Testis (tissue), 2 donors: Measurements from ENCODE around the gene ZNF335.

Experiments used
- POLR2A ChIP-seq: fragments of 450-650 bp; IDR thresholded peaks from one replicate; pipeline ENCODE4 v1.6.1; 2017; ENCODE audit warnings: antibody characterized with exemption, mild to moderate bottlenecking, moderate library complexity
- TF ChIP-seq, protein P1 (sequence below), 3 experiments: fragments of 450-650 bp in 2 of 3; fragments of 200-600 bp in 1 of 3; sonication (generic) in 1 of 3; IDR thresholded peaks; one replicate each; pipeline ENCODE4 v1.5.1; 2016 to 2019; ENCODE audit warnings: antibody characterized with exemption in 3 of 3, mild to moderate bottlenecking in 2 of 3, moderate library complexity in 1 of 3

DNA sequence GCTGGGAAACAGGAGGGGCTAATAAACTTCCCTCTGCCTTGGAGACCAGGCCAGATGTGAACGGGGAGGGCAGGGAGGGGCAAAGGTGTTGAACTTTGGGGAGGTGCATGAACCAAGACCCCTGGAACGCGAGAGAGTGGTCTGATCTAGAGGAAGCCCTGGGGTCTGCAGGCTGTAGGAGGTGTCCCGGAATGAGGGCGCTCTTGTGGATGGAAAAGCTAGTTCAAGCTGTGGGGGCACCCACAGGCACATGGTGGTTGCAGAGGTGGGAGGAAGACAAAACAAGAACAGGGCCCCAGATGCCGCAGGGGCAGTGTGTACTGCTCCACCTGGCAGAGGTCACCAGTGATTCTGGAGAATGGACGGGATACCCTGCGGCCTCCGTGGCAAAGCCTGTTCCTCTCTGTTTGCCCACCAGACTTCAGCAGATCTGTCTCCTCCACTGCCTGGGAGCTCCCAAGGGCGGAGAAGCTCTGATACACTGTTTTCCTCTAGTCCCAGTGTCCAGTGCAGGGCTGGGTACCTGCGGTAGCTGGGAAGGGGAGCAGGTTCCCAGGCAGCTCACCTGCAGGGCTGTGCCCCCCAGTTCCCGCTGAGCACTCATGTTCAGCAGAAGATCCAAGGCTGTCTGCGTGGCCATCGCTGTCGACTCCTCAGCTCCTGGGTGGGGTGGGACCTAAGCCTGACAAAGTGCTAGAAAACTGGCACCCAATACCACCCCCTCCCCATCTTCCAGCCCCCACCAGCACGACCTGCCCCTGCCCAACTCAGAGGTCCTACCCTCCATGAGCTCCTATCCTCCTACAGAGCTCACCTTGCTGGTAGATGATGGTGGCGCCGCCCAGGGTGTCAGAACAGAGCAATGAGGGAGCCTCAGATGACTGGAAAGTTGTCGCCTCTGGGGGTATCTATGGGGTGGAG lies 14.7 kb downstream of the ZNF335 start:
- TF ChIP-seq, protein P1, sequence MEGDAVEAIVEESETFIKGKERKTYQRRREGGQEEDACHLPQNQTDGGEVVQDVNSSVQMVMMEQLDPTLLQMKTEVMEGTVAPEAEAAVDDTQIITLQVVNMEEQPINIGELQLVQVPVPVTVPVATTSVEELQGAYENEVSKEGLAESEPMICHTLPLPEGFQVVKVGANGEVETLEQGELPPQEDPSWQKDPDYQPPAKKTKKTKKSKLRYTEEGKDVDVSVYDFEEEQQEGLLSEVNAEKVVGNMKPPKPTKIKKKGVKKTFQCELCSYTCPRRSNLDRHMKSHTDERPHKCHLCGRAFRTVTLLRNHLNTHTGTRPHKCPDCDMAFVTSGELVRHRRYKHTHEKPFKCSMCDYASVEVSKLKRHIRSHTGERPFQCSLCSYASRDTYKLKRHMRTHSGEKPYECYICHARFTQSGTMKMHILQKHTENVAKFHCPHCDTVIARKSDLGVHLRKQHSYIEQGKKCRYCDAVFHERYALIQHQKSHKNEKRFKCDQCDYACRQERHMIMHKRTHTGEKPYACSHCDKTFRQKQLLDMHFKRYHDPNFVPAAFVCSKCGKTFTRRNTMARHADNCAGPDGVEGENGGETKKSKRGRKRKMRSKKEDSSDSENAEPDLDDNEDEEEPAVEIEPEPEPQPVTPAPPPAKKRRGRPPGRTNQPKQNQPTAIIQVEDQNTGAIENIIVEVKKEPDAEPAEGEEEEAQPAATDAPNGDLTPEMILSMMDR (IDR thresholded peaks at IDR 0.05): no peak
- no peak for TF ChIP-seq POLR2A
